ENCODE results near the gene RNU7-1. TPM values are rescaled to one million over a fixed set of nuclear protein-coding genes. Genes with fewer than 3 reads are reported as not detected.

The RNU7-1 gene
- polyA plus RNA-seq, 3 donors from 2014 or later, result not detected

DNA sequence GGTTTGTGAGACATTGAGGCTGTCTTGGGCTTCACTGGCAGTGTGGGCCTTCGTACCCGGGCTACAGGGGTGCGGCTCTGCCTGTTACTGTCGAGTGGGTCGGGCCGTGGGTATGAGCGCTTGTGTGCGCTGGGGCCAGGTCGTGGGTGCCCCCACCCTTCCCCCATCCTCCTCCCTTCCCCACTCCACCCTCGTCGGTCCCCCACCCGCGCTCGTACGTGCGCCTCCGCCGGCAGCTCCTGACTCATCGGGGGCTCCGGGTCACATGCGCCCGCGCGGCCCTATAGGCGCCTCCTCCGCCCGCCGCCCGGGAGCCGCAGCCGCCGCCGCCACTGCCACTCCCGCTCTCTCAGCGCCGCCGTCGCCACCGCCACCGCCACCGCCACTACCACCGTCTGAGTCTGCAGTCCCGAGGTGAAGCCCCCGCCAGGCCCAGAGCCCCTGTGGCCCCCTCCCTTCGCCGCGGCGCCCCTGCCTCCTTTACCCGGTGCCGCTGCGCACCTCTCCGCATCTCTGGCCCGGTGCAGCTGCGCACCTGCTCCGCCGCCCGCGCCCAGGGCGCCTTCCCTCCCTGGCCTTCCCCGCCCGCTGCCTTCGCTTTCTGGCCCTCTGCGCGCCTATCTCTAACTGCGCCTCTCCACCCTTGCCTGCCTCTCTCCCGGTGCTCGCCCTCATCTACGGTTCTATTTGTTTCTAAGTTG, 29.2 kb upstream of the RNU7-1 start, which contains the start of gene ENO2:
TSS of gene ENO2 (plus strand) at position 335 of the 701 bp plus-strand sequence. CDS start 1,253 bp downstream, outside the sequence.
- H3K27ac Mint-ChIP-seq, result peak within 1 kb of the TSS; percentile 74 to 90 (median 86)
- H3K27me3 Mint-ChIP-seq (ENCODE audit: low read depth in 3 of 3), result peaks cover 2 to 5% (median 3%) of the 10 kb centered on the region in 3 donors
- DNase-seq, result peak; percentile 78 to 83 (median 81)
- H3K9me3 Mint-ChIP-seq, result no peaks in the 10 kb centered on the region
- H3K4me3 Mint-ChIP-seq, result peak within 1 kb of the TSS; percentile 86 to 94 (median 87)
- H3K36me3 Mint-ChIP-seq, result no peaks in the 10 kb centered on the region
- peaks cover 16 to 25% of the 10 kb centered on the region in 2 donors for H3K4me1 Mint-ChIP-seq

GRCh38 chr12:6914947-6915788, 28.4 kb upstream of the RNU7-1 start:
- no peak for DNase-seq
- peaks cover 0 to 5% (median 0%) of the 10 kb centered on the region in 3 donors for H3K36me3 Mint-ChIP-seq
- H3K27me3 Mint-ChIP-seq (ENCODE audit: low read depth in 3 of 3), result peaks cover 2 to 9% (median 3%) of the 10 kb centered on the region in 3 donors
- H3K4me3 Mint-ChIP-seq, result peak overlapping the region; percentile 86 to 94 (median 87)
- H3K9me3 Mint-ChIP-seq, result no peaks in the 10 kb centered on the region
- H3K4me1 Mint-ChIP-seq, result peaks cover 16 to 25% of the 10 kb centered on the region in 2 donors
- peak overlapping the region; percentile 74 to 90 (median 86) for H3K27ac Mint-ChIP-seq

GRCh38 chr12:6915789-6916285, 27.8 kb upstream of the RNU7-1 start:
- H3K27ac Mint-ChIP-seq, result peak overlapping the region in 3 of 6 donors; percentile 13 to 42 (median 24)
- peaks cover 16 to 25% of the 10 kb centered on the region in 2 donors for H3K4me1 Mint-ChIP-seq
- DNase-seq, result no peak
- no peaks in the 10 kb centered on the region for H3K9me3 Mint-ChIP-seq
- peak overlapping the region in 2 of 5 donors; percentile 57 to 62 for H3K4me3 Mint-ChIP-seq
- H3K36me3 Mint-ChIP-seq, result peaks cover 0 to 5% (median 0%) of the 10 kb centered on the region in 3 donors
- peaks cover 2 to 9% (median 3%) of the 10 kb centered on the region in 3 donors for H3K27me3 Mint-ChIP-seq (ENCODE audit: low read depth in 3 of 3)

DNA sequence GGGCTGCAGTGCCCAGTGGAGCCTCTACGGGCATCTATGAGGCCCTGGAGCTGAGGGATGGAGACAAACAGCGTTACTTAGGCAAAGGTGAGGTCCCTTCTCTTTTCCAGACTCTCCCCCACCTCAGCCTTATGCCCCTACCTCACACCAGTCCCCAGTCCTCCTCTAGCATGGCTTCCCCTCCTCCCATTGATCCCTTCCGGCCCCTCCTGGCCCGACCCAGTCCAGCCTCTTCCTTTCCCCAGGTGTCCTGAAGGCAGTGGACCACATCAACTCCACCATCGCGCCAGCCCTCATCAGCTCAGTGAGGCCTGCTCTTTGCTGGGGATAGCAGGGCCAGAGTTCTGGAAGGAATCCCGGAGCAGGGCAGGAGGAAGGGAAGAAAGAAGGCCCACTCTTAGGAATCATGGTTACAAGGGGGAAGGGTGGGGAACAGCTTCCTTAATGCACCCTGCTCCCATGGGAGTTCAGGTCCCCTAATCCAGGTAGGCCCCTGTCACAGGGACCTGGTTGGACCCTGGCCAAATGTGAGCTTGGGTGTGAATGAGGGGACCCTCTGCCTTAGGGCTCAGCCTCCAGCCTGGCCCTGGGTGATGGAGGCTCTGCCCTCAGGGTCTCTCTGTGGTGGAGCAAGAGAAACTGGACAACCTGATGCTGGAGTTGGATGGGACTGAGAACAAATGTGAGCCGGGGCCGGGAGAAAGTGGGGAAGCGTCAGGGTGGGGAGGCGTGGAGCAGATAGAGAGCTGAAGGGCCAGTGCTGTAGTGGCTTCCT, 27.0 kb upstream of the RNU7-1 start:
- Mint-ChIP-seq H3K36me3 (peaks cover 0 to 5% (median 0%) of the 10 kb centered on the region in 3 donors), H3K9me3 (no peaks in the 10 kb centered on the region), H3K4me1 (peaks cover 16 to 25% of the 10 kb centered on the region in 2 donors), H3K4me3 (peak overlapping the region in 1 of 5 donors; percentile 39), H3K27ac (peak overlapping the region in 2 of 6 donors; percentile 24 to 41), H3K27me3 (ENCODE audit: low read depth in 3 of 3) (peaks cover 2 to 9% (median 3%) of the 10 kb centered on the region in 3 donors)
- no peak for DNase-seq

DNA sequence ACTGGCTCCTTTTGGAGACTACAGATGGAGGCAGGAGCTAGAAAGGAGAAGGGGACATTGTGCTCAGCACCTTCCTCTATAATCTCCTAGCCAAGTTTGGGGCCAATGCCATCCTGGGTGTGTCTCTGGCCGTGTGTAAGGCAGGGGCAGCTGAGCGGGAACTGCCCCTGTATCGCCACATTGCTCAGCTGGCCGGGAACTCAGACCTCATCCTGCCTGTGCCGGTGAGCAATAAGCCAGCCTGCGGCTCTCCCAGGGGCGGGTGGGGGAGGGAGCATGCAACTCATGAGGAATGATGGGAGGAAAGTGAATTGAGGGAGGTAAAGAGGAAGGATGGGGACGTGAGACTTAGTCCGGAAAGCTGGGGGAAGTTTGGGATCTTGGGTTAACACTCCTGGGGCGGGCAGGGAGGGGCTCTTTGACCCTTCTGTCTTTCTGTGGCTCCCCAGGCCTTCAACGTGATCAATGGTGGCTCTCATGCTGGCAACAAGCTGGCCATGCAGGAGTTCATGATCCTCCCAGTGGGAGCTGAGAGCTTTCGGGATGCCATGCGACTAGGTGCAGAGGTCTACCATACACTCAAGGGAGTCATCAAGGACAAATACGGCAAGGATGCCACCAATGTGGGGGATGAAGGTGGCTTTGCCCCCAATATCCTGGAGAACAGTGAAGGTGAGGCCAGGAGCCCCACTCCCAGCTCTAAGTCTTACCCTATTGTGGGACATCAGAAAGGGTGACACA, 26.0 kb upstream of the RNU7-1 start:
- peaks cover 2 to 9% (median 3%) of the 10 kb centered on the region in 3 donors for H3K27me3 Mint-ChIP-seq (ENCODE audit: low read depth in 3 of 3)
- H3K4me1 Mint-ChIP-seq, result peaks cover 15 to 24% of the 10 kb centered on the region in 2 donors
- peaks cover 0 to 5% (median 0%) of the 10 kb centered on the region in 3 donors for H3K36me3 Mint-ChIP-seq
- H3K9me3 Mint-ChIP-seq, result no peaks in the 10 kb centered on the region
- no peak overlapping the region for H3K4me3 Mint-ChIP-seq
- DNase-seq, result no peak
- H3K27ac Mint-ChIP-seq, result peak overlapping the region in 1 of 6 donors; percentile 17

GRCh38 chr12:6919588-6919987, 24.0 kb upstream of the RNU7-1 start:
- H3K27me3 Mint-ChIP-seq (ENCODE audit: low read depth in 3 of 3), result peaks cover 1 to 8% (median 3%) of the 10 kb centered on the region in 3 donors
- no peak for DNase-seq
- no peaks in the 10 kb centered on the region for H3K9me3 Mint-ChIP-seq
- H3K36me3 Mint-ChIP-seq, result peaks cover 0 to 5% (median 0%) of the 10 kb centered on the region in 3 donors
- H3K27ac Mint-ChIP-seq, result peak overlapping the region in 2 of 6 donors; percentile 30 to 41
- no peak overlapping the region for H3K4me3 Mint-ChIP-seq
- peaks cover 15 to 16% of the 10 kb centered on the region in 2 donors for H3K4me1 Mint-ChIP-seq

- Mint-ChIP-seq H3K4me1 (peaks cover 12 to 13% of the 10 kb centered on the region in 2 donors), H3K27ac (no peak overlapping the region), H3K9me3 (no peaks in the 10 kb centered on the region), H3K36me3 (peaks cover 0 to 5% (median 0%) of the 10 kb centered on the region in 3 donors), H3K4me3 (no peak overlapping the region), H3K27me3 (ENCODE audit: low read depth in 3 of 3) (peaks cover 0 to 13% (median 2%) of the 10 kb centered on the region in 3 donors)
- no peak for DNase-seq
These were observed 22.1 kb upstream of the RNU7-1 start for GRCh38 chr12:6921539-6921938.

- no peaks in the 10 kb centered on the region for H3K9me3 Mint-ChIP-seq
- H3K36me3 Mint-ChIP-seq, result peaks cover 0 to 5% (median 0%) of the 10 kb centered on the region in 3 donors
- no peak overlapping the region for H3K4me3 Mint-ChIP-seq
- peaks cover 0 to 15% (median 7%) of the 10 kb centered on the region in 3 donors for H3K27me3 Mint-ChIP-seq (ENCODE audit: low read depth in 3 of 3)
- peak overlapping the region in 1 of 6 donors; percentile 16 for H3K27ac Mint-ChIP-seq
- peaks cover 18 to 20% of the 10 kb centered on the region in 2 donors for H3K4me1 Mint-ChIP-seq
- DNase-seq, result no peak
These were observed 21.3 kb upstream of the RNU7-1 start for GRCh38 chr12:6921996-6922946.

DNA sequence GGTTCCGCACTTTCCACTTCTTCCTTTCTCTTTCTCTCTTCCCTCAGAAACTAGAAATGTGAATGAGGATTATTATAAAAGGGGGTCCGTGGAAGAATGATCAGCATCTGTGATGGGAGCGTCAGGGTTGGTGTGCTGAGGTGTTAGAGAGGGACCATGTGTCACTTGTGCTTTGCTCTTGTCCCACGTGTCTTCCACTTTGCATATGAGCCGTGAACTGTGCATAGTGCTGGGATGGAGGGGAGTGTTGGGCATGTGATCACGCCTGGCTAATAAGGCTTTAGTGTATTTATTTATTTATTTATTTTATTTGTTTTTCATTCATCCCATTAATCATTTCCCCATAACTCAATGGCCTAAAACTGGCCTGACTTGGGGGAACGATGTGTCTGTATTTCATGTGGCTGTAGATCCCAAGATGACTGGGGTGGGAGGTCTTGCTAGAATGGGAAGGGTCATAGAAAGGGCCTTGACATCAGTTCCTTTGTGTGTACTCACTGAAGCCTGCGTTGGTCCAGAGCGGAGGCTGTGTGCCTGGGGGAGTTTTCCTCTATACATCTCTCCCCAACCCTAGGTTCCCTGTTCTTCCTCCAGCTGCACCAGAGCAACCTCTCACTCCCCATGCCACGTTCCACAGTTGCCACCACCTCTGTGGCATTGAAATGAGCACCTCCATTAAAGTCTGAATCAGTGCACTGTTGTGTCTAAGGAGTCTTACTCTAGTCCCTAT, 20.4 kb upstream of the RNU7-1 start:
- Mint-ChIP-seq H3K36me3 (peaks cover 0 to 5% (median 0%) of the 10 kb centered on the region in 3 donors), H3K4me3 (no peak overlapping the region), H3K4me1 (peaks cover 19 to 21% of the 10 kb centered on the region in 2 donors), H3K27me3 (ENCODE audit: low read depth in 3 of 3) (peaks cover 0 to 15% (median 7%) of the 10 kb centered on the region in 3 donors), H3K9me3 (no peaks in the 10 kb centered on the region), H3K27ac (peak overlapping the region in 1 of 6 donors; percentile 16)
- DNase-seq, result no peak

DNA sequence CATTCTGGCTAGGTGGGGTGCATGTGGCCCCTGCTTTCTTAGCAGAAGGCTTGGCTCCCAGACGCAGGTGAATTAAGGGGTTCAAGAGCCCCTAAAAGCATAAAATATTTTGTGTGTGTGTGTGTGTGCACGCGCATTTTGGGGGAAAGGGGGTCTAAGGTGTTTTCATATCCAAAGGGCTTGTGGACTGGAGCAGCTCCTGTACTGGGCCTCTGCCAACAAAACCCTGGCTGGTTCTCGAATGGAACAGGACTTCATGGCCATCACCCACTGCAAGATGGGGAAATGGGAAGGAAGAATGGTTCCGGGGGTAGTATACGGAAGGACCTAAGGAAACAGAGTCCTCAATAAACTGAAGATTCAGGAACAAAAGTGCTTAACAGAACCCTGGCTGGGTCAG, 19.8 kb upstream of the RNU7-1 start:
- no peaks in the 10 kb centered on the region for H3K9me3 Mint-ChIP-seq
- DNase-seq, result no peak
- H3K27me3 Mint-ChIP-seq (ENCODE audit: low read depth in 3 of 3), result peaks cover 0 to 19% (median 7%) of the 10 kb centered on the region in 3 donors
- peak overlapping the region in 2 of 6 donors; percentile 65 to 80 for H3K27ac Mint-ChIP-seq
- H3K4me3 Mint-ChIP-seq, result no peak overlapping the region
- H3K4me1 Mint-ChIP-seq, result peaks cover 23 to 26% of the 10 kb centered on the region in 2 donors
- peaks cover 0 to 5% (median 0%) of the 10 kb centered on the region in 3 donors for H3K36me3 Mint-ChIP-seq

DNA sequence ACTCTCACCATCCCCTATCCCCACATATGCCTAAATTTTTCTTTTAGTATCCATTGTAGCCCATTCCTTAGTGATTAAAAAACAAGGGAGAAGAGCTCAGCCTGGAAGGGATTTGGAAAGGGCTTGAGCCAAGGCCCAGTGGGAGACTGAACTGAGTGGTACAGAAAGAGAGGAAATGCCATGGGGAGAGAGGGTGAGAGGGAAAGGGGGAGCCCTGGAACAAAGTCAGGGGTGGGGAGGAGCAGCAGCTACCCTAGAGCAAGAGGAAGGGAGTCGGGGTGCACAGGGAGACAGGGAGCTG, 18.4 kb upstream of the RNU7-1 start:
- no peak for DNase-seq
- Mint-ChIP-seq H3K4me3 (peak overlapping the region in 2 of 5 donors; percentile 30 to 60), H3K4me1 (peaks cover 35 to 40% of the 10 kb centered on the region in 2 donors)

More for the DNA sequence above, 18.4 kb upstream of the RNU7-1 start:
- Mint-ChIP-seq H3K27ac (peak overlapping the region in 2 of 6 donors; percentile 65 to 75), H3K27me3 (ENCODE audit: low read depth in 3 of 3) (peaks cover 0 to 15% (median 7%) of the 10 kb centered on the region in 3 donors), H3K36me3 (no peaks in the 10 kb centered on the region), H3K9me3 (no peaks in the 10 kb centered on the region)

Data from immature natural killer cell (primary cell).